ENCODE results near the gene GGA1. TPM values are rescaled to one million over a fixed set of nuclear protein-coding genes. Genes with fewer than 3 reads are reported as not detected.
"Not testable (repeated sequence)": the region's sequence is repeated elsewhere in the genome, so short reads cannot be mapped to it uniquely, and the experiment has no call there.

The GGA1 gene
- total RNA-seq, 1 donor from 2014 or later, result 28.4 TPM

DNA sequence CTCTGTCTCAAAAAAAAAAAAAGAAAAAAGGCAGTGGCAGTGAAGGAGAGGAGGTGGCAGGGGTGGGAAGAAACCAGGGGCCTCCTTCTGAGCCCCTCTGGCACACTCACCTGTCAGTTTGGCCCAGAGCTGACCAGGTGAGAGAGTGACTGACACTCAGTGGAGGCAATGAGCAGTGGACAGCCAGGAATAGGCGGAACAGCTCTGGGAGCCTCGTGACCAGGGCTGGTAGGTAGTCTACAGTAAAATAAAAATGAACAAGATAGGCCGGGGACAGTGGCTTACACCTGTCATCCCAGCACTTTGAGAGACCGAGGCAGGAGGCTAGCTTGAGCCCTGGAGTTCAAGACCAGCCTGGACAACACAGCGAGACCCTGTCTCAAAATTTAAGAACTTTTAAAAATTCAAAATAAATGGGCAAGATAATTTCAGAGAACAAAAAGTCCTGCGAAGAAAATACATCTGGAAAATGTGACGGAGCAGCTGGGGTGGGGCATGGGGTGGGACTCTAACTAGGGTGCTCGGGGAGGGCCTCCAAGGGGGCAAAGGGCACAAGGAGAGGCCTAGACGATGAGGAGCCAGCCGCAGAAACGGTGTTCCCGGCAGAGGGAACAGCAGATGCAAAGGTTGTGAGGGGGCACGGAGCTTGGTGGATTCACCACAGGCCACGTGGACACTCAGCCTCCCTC is 46.1 kb downstream of the GGA1 start:
- no peak for ATAC-seq

DNA sequence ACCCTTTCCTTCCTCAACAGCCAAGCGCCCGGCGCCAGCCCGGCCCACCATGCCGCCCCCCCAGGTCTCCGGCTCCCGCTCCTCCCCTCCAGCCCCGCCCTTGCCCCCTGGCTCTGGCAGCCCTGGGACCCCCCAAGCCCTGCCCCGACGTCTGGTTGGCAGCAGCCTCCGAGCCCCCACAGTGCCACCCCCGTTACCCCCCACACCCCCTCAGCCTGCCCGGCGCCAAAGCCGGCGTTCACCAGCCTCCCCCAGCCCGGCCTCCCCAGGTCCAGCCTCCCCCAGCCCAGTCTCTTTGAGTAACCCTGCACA is 46.6 kb downstream of the GGA1 start:
- ATAC-seq, result no peak

DNA sequence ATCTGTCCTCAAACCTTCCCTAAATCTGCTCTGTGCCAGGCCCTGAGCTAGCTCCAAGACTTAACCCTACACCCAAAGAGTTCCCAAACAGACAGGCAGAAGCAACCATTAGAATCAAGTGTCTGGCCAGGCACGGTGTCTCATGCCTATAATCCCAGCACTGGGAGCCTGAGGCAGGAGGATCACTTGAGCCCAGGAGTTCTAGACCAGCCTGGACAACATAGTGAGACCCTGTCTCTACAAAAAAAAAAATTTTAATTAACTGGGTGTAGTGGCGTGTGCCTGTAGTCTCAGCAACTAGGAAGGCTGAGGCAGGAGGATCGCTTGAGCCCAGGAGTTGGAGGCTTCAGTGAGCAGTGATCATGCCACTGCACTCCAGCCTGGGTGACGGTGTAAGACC is 47.9 kb downstream of the GGA1 start:
- not testable (repeated sequence) for ATAC-seq

DNA sequence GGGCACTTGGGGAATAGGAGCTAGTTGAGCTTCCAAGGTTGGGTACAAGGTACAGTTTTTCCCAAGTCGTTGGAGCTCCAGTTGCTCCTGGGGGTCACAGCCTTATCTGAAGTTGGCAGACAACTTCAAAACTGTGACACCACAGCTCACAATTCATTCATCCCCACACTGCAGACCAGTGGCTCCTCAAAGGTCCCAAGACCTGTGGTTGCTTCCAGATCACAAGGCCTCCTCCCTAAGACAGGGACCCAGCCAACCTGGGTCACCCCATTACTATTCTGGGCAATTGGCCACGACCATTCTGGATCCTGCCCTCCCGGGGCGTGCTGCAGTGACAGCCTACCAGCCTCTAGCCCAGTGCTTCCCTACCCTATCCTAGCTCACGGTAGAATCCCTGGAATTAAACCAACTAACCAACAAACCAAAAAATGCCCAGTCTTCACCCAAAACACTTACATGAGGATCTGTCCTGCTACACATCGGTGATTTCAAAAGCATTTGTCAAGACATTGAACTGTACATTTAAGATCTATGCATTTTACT is 49.0 kb downstream of the GGA1 start:
- peak; percentile 7 for ATAC-seq

DNA sequence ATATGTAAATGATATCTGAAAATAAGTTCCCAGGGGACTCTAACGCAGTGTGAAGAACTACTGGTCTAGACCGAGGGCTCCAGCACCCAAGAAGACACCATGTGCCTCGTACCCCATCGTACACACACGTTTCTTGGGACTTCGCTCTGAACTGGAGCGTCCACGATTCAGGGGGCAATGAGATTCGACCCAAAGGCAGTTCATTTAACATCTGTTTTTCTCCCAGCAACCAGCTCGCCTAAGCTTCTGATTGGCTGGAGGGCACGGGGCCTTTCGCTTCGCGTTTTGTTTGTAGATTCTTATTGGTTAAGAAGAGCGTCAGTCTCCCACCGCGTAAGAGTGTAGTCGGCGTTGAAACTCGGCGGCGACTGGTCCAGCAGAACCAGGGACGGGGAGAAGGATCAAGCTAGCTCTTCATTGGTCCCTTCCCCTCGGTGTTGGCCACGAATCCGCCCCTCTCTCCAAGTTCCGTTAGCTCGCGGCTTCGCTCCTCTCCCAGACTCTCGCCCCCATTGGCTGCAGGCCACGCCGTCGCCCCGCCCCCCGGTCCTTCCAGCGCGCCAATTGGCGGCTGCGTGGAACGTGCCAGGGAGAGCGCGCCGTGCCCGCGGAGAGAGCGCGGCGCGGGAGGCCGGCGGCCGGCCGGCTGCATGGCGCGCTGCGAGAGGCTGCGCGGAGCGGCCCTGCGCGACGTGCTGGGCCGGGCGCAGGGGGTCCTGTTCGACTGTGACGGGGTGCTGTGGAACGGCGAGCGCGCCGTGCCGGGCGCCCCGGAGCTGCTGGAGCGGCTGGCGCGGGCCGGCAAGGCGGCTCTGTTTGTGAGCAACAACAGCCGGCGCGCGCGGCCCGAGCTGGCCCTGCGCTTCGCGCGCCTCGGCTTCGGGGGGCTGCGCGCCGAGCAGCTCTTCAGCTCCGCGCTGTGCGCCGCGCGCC is 49.8 kb downstream of the GGA1 start, which contains the start of gene PDXP:
Gene PDXP (plus strand): TSS at position 591 of the 933 bp plus-strand sequence. CDS start 60 bp downstream, at position 651.
- ATAC-seq, result peak; percentile 94

DNA sequence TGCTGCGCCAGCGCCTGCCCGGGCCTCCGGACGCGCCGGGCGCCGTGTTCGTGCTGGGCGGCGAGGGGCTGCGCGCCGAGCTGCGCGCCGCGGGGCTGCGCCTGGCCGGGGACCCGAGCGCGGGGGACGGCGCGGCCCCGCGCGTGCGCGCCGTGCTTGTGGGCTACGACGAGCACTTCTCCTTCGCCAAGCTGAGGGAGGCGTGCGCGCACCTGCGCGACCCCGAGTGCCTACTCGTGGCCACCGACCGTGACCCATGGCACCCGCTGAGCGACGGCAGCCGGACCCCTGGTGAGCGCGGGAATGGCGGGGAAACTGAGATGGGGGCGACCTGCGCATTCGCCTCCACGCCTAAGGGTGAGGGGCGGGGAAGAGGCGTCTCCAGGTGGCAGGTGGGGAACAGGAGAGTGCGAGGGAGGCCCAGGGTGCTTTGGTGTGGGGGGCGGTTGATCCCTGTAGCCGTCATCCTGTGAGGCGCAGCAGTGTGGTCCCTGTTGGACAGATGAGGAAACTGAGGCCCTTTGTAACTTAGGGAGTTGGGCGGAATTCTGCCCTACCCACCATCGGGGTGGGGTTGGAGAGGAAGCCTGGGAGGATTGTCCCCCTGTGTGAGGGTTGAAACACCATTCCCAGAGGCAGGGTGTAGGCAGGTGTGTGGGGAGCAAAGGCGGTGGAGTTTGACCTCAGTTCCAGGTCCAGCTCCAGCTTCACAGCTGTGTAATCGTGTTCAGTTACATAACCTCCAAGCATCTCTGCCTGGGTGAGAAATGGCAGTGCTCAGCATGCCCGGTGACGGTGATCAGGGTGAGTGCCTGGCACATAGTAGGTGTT is 50.6 kb downstream of the GGA1 start:
- ATAC-seq, result no peak

DNA sequence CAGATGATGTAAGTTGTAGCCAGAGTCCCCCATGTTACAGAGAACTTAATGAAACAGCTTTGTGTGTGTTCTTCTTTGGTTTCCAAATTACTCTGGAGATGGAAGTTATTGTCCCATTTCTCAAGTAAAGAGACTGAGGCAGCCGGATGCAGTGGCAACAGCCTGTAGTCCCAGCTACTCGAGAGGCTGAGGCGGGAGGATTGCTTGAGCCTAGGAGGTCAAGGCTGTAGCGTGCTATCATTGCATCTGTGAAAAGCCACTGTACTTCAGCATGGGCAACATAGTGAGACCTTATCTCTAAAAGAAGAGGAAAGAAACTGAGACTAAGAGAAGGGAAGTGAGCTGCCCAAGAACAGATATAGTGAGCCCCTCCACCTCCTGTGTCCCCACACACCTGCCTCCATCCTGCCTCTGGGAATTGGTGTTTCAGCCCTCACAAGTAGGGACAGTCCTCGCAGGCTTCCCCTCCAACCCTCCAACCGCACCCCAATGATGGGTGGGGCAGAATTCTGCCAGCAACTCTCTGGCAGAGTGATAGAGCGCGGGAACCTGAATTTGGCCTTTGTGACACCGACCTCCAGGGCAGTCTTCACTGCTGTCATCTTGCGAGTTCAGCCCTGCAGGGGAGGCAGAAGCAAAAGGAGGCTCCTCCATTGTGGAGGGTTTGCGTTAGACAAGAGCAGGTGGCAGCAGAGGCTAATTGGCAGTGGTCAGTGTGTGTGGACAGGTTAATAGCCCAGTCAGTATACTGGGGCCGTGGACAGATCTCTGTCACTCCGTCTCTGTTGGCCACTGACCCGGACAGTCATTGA is 51.5 kb downstream of the GGA1 start:
- no peak for ATAC-seq

DNA sequence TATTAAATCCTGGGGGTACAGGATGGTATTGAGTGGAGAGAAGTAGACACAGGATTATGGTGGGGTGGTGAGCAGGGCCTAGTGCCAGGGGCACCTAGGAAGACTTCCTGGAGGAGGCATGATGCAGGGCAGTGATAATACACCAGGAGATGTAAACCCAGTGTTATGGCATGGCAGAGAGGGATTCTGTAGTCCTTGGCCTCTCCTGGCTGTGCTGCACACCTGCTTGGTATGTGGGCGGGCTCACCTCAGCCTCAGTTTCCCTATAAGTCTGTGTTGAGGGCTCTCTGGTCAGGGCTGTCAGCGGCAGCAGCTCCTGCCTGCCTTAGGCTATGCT is 52.0 kb downstream of the GGA1 start:
- no peak for ATAC-seq

DNA sequence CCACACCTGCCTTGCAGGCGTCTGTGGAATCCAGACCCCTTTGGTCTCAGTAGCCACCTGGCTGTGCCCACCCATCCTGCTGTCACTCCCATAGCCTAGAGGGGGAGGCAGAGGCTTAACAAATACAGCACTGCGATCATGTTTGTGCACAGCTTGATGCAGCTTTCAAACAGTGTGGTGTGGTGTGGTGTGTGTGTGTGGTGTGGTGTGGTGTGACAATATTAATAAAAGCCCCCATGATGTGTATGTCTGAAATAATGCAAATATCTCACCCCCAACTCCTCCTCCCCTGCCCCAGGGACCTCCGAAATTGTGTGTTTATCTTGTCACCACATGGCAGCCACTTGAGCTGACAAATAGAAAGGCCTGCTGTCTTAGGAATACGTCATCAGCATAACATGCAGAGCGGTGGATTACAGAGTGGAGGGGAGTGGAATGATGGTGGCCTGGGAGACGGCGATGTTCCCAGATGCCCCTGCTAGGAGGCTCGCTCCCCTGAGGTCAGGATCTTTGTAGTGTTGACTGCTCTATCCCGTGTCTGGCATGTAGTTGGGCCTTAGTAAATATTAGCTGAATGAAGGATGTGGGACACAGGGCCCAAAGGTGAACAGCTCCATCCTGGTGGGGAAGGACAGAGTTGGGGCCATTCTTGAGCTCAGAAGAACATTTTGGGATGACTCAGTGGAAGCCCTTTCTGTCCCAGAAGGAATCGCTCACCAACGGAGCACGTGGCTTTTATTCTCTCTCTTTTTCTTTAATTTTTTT is 52.7 kb downstream of the GGA1 start:
- ATAC-seq, result no peak

DNA sequence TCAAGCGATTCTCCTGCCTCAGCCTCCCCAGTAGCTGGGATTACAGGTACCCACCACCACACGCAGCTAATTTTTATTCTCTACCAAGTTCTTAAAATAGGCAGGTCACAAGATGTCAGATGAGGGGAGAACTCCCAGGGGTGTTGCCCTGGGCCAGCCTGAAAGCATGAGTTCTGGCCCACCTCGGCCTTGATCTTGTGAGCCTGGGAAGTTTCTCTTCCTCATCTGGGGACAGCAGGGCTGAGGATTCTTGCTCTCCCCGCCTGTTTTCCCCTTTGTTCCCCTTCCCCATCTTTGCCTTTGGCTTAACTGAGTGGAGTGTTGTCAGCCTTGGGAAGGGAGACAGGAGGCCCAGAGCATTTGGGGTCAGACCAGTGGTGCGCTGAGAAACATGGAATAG is 53.4 kb downstream of the GGA1 start:
- no peak for ATAC-seq

DNA sequence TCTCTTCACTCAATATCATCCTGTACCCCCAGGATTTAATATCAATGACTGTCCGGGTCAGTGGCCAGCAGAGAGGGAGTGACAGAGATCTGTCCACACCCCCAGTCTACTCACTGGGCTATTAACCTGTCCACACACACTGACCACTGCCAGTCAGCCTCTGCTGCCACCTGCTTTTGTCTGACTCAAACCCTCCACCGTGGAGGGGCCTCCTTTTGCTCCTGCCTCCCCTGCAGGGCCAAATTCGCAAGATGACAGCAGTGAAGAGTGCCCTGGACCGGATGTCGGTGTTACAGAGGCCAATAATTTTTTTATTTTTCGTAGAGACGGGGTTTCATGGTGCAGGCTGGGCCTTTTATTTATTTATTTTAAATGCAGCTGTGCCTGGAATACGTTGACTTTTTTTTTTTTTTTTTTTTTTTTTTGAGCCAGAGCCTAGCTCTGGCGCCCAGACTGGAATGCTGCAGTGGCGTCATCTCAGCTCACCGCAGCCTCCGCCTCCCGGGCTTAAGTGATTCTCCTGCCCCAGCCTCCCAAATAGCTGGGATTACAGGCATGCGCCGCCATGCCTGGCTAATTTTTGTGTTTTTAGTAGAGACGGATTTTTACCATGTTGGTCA is 55.0 kb downstream of the GGA1 start:
- no peak for ATAC-seq

DNA sequence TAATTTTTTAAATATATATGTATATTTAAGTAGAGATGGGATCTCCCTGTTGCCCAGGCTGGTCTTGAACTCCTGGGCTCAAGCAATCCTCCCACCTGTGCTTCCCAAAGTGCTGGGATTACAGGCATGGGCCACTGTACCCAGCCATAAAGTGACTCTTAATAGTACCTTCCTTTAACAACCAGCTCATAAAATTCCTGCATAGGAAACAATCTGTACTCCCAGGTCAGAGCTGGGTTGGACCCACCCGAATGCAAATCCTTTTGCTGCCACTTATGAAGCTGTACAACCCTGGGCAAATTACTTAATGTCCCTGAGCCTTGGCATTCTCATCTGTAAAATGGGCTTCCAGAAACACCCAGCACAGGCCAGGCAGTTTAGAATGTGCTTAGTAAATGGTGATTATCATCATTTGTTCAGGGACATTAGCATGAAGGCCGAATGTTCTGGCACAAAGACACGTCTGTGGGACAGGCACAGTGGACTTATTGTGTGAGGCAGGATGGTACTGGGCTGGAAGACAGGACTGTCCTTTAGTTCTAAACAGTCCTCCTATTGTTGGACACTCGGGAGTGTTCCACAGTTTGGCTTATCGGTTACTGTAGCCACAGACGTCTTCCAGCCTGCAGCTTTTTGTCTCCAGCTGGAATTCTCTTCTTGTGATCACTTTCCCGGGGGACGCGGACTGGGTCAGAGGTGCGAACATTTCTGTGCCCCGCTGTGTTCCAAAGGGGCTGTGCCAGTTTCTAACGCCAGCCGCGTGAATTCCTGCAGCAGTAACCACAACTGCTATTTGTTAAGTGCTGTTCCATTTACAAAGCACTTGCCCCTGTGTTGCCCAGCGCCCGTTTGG is 55.8 kb downstream of the GGA1 start:
- no peak for ATAC-seq

DNA sequence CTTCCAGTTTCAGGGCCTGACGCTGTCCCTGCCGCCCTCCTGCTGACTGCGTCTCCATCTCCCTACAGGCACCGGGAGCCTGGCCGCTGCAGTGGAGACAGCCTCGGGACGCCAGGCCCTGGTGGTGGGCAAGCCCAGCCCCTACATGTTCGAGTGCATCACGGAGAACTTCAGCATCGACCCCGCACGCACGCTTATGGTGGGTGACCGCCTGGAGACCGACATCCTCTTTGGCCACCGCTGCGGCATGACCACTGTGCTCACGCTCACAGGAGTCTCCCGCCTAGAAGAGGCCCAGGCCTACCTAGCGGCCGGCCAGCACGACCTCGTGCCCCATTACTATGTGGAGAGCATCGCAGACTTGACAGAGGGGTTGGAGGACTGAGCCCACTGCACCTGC is 56.9 kb downstream of the GGA1 start:
- no peak for ATAC-seq

DNA sequence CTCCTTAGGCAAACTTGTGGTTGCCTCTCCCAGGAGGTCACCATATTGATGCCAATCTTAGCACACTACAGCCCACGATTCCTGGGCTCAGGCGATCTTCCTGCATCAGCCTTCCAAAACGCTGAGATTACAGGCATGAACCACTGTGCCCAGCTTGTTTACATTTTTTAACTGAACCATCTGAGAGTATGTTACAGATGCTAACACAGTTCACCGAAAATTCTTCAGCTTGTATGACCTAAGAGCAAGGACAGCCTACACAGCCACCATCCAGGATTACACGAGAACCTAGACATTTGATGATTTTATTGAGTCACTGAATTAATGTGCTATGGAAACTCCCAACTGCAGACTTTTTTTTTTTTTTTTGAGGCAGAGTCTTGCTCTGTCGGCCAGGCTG is 61.0 kb downstream of the GGA1 start:
- ATAC-seq, result no peak

DNA sequence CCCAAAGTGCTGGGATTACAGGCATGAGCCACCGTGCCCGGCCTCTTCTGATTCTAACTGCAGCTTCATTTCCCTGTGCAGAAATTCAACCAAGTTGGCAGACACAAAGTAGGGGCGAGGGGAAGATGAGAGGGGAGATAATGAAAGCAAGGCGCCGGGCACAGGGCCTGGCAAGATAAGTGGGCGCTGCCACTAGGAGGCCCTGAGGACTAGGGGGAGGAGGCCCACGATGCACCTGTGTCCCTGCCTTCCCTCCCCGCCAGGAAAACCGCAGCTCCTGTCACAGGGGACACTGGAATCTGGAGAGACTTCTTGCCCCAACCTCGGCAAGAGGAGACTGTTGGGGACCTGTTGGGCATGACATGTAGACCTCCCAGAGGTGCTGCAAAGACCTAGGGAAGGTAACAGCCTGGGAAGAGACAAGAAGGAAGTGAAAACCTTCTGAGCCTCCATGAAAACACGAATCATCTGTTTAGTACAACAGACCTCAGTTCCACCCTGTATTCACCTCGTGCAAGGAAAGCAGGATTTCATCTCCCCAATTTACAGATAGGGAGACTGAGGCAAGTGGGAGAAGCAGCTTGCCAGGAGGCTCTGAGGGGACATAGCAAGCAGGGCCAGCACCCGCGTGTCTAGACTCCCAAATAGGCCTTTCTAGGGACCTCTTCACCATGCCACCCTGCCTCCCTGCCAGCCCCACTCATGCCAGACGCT is 63.7 kb downstream of the GGA1 start:
- ATAC-seq, result no peak

DNA sequence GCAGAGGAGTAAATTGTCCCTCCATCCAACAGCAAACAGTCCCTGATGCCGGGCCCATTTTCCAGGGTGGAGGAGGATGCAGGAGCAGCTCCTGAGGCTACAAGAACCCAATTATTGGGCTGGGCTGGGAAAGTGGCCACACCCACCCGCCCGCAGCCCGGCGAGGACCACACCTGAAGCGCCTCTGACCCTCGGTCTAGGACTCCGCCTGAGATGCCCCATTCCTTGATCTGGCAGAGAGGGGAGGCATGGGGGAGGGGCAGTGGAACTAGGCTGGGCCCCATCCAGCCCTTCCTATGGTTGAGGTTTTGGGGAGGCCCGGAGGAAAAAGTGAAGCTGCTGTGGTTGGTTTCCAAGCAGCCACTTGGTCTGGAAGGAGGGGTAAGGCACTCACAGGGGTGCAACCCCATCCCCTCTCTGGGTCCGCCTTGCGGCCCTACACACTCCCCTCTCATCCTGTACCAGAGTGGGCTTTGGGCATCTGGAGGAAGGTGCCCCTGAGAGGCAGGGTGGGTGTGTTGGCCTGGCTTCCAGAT is 64.4 kb downstream of the GGA1 start:
- no peak for ATAC-seq

DNA sequence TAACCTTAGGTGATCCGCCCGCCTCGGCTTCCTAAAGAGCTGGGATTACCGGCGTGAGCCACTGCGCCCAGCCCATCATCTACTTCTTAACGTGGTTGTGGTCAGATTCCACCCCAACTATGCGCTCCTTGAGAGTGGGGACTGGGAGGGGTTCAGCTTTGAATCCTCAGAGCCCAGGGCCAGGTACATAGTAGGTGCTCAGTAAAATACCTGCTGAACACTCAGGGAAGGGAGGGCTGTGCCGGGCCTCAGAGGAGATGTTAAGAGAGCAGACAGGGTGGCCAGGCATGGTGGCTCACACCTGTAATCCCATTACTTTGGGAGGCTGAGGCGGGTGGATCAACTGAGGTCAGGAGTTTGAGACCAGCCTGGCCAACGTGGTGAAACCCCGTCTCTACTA is 65.6 kb downstream of the GGA1 start:
- no peak for ATAC-seq

All from esophagus mucosa (tissue), 1 donor.